T-helper 1 cell treated with Interleukin-12 subunit alpha and Interleukin-12 subunit beta and Interleukin-4 antibody, amounts not matched to agents 30 μg/mL and 1 μg/mL, for 36 hours (primary cell): ENCODE data around the gene PPP1R15A.
"Not testable (repeated sequence)": the region's sequence is repeated elsewhere in the genome, so short reads cannot be mapped to it uniquely, and the experiment has no call there.

ENCODE experiments used
- H3K27ac Mint-ChIP-seq: one replicate; pipeline ENCODE4 v1.8.0; 2021; ENCODE audit warnings: mild to moderate bottlenecking, mixed read lengths
- H3K27me3 Mint-ChIP-seq: one replicate; pipeline ENCODE4 v1.8.0; 2021; ENCODE audit warnings: low read depth, mixed read lengths
- H3K36me3 Mint-ChIP-seq: one replicate; pipeline ENCODE4 v1.8.0; 2021; ENCODE audit warnings: low read depth, mixed read lengths
- H3K4me1 Mint-ChIP-seq: one replicate; pipeline ENCODE4 v1.8.0; 2021; ENCODE audit warnings: low read depth, mixed read lengths
- H3K4me3 Mint-ChIP-seq: one replicate; pipeline ENCODE4 v1.8.0; 2021; ENCODE audit warnings: mild to moderate bottlenecking, moderate library complexity, mixed read lengths
- H3K9me3 Mint-ChIP-seq: one replicate; pipeline ENCODE4 v1.8.0; 2021; ENCODE audit warnings: mixed read lengths

PPP1R15A gene

DNA sequence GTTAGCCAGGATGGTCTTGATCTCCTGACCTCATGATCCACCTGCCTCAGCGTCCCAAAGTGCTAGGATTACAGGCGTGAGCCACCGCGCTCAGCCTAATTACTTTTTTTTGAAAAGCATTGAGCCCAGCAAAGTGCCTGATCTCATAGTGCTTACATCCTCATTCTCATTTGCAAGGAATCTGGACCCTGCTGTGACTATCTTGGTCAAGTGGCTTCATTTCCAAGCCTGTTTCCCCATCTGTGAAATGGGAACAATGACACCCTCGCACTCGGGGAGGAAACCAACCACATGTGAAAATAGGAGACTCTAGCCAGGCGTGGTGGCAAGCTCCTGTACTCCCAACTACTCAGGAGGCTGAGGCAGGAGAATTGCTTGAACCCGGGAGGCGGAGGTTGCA lies 2.2 kb upstream of the PPP1R15A start:
- no peak overlapping the region for H3K27ac Mint-ChIP-seq
- peaks cover 26% of the 10 kb centered on the region for H3K36me3 Mint-ChIP-seq
- no peaks in the 10 kb centered on the region for H3K9me3 Mint-ChIP-seq
- H3K4me3 Mint-ChIP-seq: no peak overlapping the region
- H3K27me3 Mint-ChIP-seq: peaks cover 10% of the 10 kb centered on the region
- H3K4me1 Mint-ChIP-seq: peaks cover 30% of the 10 kb centered on the region

DNA sequence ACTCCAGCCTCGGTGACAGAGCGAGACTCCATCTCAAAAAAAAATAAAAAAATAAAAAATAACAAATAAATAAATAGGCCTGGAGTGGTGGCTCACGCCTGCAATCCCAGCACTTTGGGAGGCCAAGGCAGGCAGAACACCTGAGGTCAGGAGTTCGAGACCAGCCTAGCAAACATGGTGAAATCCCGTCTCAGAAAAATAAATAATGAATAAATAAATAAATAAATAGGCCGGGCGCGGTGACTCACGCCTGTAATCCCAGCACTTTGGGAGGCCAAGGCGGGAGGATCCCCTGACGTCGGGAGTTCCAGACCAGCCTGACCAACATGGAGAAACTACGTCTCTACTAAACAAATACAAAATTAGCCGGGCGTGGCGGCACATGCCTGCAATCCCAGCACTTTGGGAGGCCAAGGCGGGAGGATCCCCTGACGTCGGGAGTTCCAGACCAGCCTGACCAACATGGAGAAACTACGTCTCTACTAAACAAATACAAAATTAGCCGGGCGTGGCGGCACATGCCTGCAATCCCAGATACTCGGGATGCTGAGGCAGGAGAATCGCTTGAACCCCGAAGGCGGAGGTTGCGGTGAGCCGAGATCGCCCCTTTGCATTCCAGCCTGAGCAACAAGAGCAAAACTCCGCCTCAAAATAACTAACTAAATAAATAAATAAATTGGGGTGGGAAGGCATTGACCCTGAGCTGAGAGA lies 595 bp upstream of the PPP1R15A start:
- H3K27me3 Mint-ChIP-seq: not testable (repeated sequence)

DNA sequence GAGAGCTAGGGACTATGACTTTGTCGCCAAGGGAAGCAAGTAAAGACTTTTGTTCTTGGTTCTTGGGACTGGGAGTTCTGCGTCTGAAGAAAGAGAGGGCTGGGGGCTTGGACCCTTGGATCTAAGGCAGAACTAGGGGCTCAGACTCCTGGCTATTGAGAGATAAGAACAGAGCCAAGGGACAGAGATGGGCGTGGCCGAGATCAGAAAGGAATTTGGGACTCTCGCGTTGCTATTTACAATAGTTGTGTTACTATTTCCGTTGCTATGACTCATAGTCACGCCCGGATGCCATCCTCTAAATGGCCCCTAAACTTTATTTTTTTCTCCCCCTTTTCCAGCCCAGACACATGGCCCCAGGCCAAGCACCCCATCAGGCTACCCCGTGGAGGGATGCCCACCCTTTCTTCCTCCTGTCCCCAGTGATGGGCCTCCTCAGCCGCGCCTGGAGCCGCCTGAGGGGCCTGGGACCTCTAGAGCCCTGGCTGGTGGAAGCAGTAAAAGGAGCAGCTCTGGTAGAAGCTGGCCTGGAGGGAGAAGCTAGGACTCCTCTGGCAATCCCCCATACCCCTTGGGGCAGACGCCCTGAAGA lies 759 bp downstream of the PPP1R15A start:
- Mint-ChIP-seq H3K36me3 (peaks cover 39% of the 10 kb centered on the region), H3K9me3 (no peaks in the 10 kb centered on the region), H3K27me3 (peaks cover 4% of the 10 kb centered on the region), H3K4me1 (peaks cover 46% of the 10 kb centered on the region), H3K4me3 (peak overlapping the region; percentile 98), H3K27ac (peak overlapping the region; percentile 100)

More for the DNA sequence above, 595 bp upstream of the PPP1R15A start:
- peaks cover 38% of the 10 kb centered on the region for H3K36me3 Mint-ChIP-seq
- H3K4me1 Mint-ChIP-seq: peaks cover 43% of the 10 kb centered on the region
- H3K27ac Mint-ChIP-seq: peak overlapping the region; percentile 100
- H3K9me3 Mint-ChIP-seq: not testable (repeated sequence)
- peak overlapping the region; percentile 98 for H3K4me3 Mint-ChIP-seq

DNA sequence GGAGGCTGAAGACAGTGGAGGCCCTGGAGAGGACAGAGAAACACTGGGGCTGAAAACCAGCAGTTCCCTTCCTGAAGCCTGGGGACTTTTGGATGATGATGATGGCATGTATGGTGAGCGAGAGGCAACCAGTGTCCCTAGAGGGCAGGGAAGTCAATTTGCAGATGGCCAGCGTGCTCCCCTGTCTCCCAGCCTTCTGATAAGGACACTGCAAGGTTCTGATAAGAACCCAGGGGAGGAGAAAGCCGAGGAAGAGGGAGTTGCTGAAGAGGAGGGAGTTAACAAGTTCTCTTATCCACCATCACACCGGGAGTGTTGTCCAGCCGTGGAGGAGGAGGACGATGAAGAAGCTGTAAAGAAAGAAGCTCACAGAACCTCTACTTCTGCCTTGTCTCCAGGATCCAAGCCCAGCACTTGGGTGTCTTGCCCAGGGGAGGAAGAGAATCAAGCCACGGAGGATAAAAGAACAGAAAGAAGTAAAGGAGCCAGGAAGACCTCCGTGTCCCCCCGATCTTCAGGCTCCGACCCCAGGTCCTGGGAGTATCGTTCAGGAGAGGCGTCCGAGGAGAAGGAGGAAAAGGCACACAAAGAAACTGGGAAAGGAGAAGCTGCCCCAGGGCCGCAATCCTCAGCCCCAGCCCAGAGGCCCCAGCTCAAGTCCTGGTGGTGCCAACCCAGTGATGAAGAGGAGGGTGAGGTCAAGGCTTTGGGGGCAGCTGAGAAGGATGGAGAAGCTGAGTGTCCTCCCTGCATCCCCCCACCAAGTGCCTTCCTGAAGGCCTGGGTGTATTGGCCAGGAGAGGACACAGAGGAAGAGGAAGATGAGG lies 1.5 kb downstream of the PPP1R15A start:
- Mint-ChIP-seq H3K36me3 (peaks cover 40% of the 10 kb centered on the region), H3K9me3 (no peaks in the 10 kb centered on the region), H3K4me1 (peaks cover 46% of the 10 kb centered on the region), H3K4me3 (peak overlapping the region; percentile 98), H3K27me3 (no peaks in the 10 kb centered on the region), H3K27ac (peak overlapping the region; percentile 100)

DNA sequence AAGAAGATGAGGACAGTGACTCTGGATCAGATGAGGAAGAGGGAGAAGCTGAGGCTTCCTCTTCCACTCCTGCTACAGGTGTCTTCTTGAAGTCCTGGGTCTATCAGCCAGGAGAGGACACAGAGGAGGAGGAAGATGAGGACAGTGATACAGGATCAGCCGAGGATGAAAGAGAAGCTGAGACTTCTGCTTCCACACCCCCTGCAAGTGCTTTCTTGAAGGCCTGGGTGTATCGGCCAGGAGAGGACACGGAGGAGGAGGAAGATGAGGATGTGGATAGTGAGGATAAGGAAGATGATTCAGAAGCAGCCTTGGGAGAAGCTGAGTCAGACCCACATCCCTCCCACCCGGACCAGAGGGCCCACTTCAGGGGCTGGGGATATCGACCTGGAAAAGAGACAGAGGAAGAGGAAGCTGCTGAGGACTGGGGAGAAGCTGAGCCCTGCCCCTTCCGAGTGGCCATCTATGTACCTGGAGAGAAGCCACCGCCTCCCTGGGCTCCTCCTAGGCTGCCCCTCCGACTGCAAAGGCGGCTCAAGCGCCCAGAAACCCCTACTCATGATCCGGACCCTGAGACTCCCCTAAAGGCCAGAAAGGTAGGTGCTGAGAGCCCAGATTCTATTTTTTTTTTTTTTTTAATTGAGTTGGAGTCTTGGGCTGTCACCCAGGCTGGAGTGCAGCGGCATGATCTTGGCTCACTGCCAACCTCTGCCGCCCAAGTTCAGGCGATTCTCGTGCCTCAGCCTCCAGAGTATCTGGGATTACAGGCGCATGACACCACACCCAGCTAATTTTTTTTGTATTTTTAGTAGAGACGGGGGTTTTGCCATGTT lies 2.3 kb downstream of the PPP1R15A start:
- H3K27me3 Mint-ChIP-seq: no peaks in the 10 kb centered on the region
- H3K36me3 Mint-ChIP-seq: peaks cover 40% of the 10 kb centered on the region
- H3K27ac Mint-ChIP-seq: peak overlapping the region; percentile 100
- H3K9me3 Mint-ChIP-seq: no peaks in the 10 kb centered on the region
- peak overlapping the region; percentile 98 for H3K4me3 Mint-ChIP-seq
- peaks cover 46% of the 10 kb centered on the region for H3K4me1 Mint-ChIP-seq

DNA sequence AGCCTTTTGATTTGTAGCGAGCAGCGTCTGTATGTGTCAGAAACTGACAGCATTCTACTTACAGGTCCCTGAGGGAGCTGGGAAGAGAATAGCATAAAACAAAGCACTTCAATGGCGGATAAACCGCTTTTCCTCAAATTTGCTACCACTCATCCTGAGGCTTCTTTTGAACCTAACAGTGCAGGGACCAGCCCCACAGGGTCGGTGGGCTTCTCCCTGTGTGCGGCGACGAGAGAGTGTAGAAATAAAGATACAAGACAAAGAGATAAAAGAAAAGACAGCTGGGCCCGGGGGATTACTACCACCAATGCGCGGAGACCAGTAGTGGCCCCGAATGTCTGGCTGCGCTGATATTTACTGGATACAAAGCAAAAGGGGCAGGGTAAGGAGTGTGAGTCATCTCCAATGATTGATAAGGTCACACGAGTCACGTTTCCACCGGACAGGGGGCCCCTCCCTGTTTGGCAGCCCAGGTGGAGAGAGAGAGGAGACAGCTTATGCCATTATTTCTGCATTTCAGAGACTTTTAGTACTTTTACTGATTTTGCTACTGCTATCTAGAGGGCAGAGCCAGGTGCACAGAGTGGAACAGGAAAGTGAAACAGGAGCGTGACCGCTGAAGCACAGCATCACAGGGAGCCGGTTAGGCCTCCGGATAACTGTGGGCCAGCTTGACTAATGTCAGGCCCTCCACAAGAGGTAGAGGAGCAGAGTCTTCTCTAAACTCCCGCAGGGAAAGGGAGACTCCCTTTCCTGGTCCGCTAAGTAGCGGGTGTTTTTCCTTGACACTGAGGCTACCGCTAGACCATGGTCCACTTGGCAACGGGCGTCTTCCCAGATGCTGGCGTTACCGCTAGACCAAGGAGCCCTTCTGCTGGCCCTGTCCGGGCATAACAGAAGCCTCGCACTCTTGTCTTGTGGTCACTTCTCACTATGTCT lies 4.1 kb downstream of the PPP1R15A start:
- Mint-ChIP-seq H3K36me3 (peaks cover 40% of the 10 kb centered on the region), H3K4me1 (peaks cover 46% of the 10 kb centered on the region), H3K4me3 (peak overlapping the region; percentile 98), H3K27ac (peak overlapping the region; percentile 100)
- not testable (repeated sequence) for H3K27me3 Mint-ChIP-seq, H3K9me3 Mint-ChIP-seq

DNA sequence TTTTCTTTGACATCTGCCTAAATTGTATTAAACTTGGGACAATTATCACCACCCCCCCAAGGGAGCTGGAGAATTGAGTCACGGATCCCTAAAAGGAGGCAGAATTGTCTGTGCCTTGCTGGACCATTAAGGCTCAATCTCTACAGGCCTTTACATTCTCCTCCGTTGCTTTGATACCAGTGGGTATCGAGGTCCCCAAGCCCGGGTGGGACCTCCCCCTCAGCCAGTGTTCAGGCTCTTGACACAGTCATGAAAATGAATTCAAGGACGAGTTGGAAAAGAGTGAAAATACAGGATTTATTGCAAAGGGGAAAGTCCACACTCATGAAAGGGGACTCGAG lies 5.6 kb downstream of the PPP1R15A start:
- H3K27ac Mint-ChIP-seq: peak overlapping the region; percentile 70
- no peaks in the 10 kb centered on the region for H3K27me3 Mint-ChIP-seq
- no peak overlapping the region for H3K4me3 Mint-ChIP-seq
- peaks cover 38% of the 10 kb centered on the region for H3K4me1 Mint-ChIP-seq
- H3K9me3 Mint-ChIP-seq: no peaks in the 10 kb centered on the region
- peaks cover 39% of the 10 kb centered on the region for H3K36me3 Mint-ChIP-seq

DNA sequence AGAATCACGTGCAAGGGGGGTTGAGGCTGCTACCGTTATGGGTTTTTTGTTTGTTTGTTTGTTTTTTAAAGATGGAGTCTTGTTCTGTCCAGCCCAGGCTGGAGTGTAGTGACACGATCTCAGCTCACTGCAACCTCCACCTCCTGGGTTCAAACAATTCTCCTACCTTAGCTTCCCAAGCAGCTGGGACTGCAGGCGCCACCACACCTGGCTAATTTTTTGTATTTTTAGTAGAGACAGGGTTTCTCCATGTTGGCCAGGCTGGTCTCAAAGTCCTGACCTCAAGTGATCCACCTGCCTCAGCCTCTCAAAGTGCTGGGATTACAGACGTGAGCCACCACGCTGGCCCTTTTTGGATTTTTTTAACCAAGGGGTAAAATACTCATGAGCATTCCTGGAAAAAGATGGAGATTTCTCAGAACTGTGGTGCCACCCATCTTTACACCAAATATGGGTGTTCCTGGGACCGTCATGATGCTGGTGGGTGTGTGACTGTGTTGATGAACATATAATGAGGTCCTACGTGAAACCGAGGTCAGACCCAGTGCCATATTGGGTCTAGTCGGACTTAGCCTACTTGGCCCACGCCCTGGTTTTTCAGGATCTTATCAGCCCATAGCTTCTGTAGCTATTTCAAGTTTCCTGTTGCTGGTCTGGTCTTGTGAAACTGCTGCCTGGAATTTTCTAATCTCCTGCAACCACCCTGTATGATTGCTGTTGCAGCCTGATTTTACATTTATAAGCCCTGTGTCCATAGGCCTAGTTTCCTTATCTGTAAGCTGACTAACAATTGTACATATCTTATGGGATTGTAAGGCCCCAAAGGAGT lies 6.2 kb downstream of the PPP1R15A start:
- peaks cover 33% of the 10 kb centered on the region for H3K36me3 Mint-ChIP-seq
- H3K9me3 Mint-ChIP-seq: no peaks in the 10 kb centered on the region
- peak overlapping the region; percentile 70 for H3K27ac Mint-ChIP-seq
- no peak overlapping the region for H3K4me3 Mint-ChIP-seq
- peaks cover 32% of the 10 kb centered on the region for H3K4me1 Mint-ChIP-seq
- no peaks in the 10 kb centered on the region for H3K27me3 Mint-ChIP-seq

DNA sequence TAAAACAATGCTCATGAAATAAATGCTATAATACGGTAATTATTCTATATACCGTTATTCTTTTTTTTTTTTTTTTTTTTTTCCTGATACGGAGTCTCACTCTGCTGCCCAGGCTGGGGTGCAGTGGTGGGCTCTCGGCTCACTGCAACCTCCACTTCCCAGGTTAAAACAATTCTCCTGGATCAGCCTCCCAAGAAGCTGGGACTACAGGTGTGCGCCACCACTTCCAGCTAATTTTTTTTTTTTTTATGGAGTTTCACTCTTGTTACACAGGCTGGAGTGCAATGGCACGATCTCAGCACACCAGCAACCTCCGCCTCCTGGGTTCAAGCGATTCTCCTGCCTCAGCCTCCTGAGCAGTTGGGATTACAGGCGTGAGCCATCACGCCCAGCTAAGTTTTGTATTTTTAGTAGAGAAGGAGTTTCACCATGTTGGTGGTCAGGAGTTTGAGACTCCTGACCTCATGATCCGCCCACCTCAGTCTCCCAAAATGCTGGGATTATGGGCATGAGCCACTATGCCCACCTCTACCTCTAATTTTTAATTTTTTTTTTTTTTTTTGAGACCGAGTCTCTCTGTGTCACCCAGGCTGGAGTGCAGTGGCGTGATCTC lies 6.9 kb downstream of the PPP1R15A start:
- Mint-ChIP-seq H3K36me3 (peaks cover 27% of the 10 kb centered on the region), H3K27ac (no peak overlapping the region), H3K27me3 (no peaks in the 10 kb centered on the region), H3K9me3 (no peaks in the 10 kb centered on the region), H3K4me3 (no peak overlapping the region), H3K4me1 (peaks cover 25% of the 10 kb centered on the region)

DNA sequence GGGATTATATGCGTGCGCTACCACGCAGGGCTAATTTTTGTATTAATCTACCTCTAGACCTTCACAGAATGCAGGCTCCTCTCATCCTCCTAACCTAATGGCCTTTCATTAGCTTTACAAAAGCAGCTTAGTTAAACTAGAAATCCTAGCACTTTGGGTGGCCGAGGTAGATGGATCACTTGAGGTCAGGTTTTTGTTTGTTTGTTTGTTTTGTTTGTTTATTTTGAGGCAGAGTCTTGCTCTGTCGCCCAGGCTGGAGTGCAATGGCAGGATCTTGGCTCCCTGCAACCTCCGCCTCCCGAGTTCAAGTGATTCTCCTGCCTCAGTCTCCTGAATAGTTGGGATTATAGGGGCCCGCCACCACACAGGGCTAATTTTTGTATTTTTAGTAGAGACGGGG lies 7.5 kb downstream of the PPP1R15A start:
- H3K4me1 Mint-ChIP-seq: peaks cover 20% of the 10 kb centered on the region
- peaks cover 22% of the 10 kb centered on the region for H3K36me3 Mint-ChIP-seq
- not testable (repeated sequence) for H3K27me3 Mint-ChIP-seq, H3K4me3 Mint-ChIP-seq, H3K9me3 Mint-ChIP-seq, H3K27ac Mint-ChIP-seq

DNA sequence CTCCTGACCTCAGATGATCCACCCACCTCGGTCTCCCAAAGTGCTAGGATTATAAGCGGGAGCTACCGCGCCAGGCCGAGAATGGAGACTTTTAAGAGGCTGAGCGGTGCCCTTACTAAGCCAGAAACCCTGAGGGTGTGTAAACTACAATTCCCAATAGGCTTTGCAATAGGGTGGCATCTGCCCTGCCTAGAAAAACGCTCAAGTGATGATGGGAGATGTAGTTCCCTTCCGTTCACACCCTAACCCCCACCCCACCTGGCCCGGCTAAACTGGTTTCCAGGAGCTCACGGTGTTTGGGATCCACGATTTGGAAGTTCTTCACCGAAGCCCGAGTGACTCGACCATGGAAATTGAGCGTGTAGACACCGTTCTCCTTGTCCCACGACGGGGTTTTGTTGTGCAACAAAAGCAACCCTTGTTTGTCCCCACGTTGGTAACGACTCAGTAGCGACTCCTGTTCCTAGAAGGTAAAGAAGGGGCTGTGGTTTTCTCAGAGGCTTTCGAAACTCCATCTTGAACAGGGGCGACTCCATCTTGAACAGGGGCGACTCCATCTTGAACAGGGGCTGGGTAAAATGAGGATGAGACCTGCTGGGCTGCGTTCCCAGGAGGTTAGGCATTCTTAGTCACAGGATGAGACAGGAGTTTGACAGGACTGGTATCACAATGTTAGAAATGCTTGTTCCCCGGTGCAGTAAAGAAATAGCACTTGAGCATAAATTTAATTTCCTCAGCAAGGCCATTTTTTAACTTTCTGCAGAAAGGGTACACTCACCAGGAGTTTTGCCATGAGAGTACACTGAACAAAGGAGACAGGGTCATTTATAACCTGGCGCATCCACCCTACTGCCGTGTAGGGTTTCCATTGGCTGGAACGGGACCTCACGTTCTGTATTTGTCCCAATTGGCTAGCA lies 9.8 kb downstream of the PPP1R15A start:
- H3K27me3 Mint-ChIP-seq: no peaks in the 10 kb centered on the region
- peaks cover 7% of the 10 kb centered on the region for H3K4me1 Mint-ChIP-seq
- peaks cover 8% of the 10 kb centered on the region for H3K36me3 Mint-ChIP-seq
- H3K9me3 Mint-ChIP-seq: no peaks in the 10 kb centered on the region
- H3K4me3 Mint-ChIP-seq: no peak overlapping the region
- H3K27ac Mint-ChIP-seq: no peak overlapping the region

DNA sequence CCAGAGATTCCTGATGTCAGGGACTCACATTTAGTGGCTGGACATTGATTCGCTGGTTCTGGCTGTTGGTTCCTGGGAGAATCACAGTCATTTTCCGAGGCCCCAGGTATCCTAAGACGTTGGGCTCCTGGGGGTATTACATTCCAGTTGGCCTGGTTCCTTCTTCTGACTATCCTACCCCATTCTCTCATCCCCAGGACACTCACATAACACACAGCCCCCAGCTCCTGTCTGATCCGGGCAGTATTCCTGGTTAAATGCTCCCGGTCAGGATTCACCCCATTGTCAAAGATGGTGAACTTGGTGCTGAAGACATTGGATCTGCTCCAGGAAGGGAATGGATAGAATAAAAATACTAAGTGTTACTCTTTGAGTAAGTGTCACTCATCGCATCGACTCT lies 11.5 kb downstream of the PPP1R15A start:
- Mint-ChIP-seq H3K4me1 (no peaks in the 10 kb centered on the region), H3K27ac (no peak overlapping the region), H3K36me3 (peaks cover 6% of the 10 kb centered on the region), H3K9me3 (no peaks in the 10 kb centered on the region), H3K27me3 (no peaks in the 10 kb centered on the region), H3K4me3 (no peak overlapping the region)
